Liver (tissue), 9 donors: Measurements from ENCODE around the gene PGBD5. TPM values are rescaled to one million over a fixed set of nuclear protein-coding genes. Genes with fewer than 3 reads are reported as not detected.

Source experiments
- DNase-seq: peaks from one replicate; pipeline ENCODE4 v3.0.0-alpha.2; 2017; ENCODE audit warnings: low spot score
- H3K27ac ChIP-seq, 2 donors: one replicate each; pipeline ENCODE4 v1.7.0; 2013; ENCODE audit warnings: inconsistent platforms in 2 of 2, low read length in 2 of 2, control low read depth in 1 of 2, low read depth in 1 of 2, mild to moderate bottlenecking in 1 of 2
- H3K27me3 ChIP-seq, 4 donors: one replicate each; pipeline versions ENCODE4 v1.6.1 to v1.7.0; 2013; ENCODE audit warnings: low read length in 3 of 4, inconsistent platforms in 1 of 4, mild to moderate bottlenecking in 1 of 4, moderate library complexity in 1 of 4; ENCODE audit not compliant: control insufficient read depth in 4 of 4, insufficient read depth in 4 of 4
- H3K36me3 ChIP-seq, 4 donors: one replicate each; pipeline versions ENCODE4 v1.6.1 to v1.7.0; 2013; ENCODE audit warnings: low read length in 3 of 4, mild to moderate bottlenecking in 3 of 4, low read depth in 1 of 4, moderate library complexity in 1 of 4; ENCODE audit not compliant: control insufficient read depth in 4 of 4, insufficient read depth in 3 of 4
- H3K4me1 ChIP-seq, 4 donors: one replicate each; pipeline versions ENCODE4 v1.6.1 to v1.7.0; 2013; ENCODE audit warnings: low read length in 3 of 4, mild to moderate bottlenecking in 3 of 4, moderate library complexity in 1 of 4; ENCODE audit not compliant: control insufficient read depth in 4 of 4, insufficient read depth in 4 of 4
- H3K4me3 ChIP-seq, 3 donors: one replicate each; pipeline versions ENCODE4 v1.6.1 to v1.7.0; 2013; ENCODE audit warnings: low read length in 3 of 3, control low read depth in 1 of 3, low read depth in 1 of 3, mild to moderate bottlenecking in 1 of 3
- H3K9ac ChIP-seq, 2 donors: one replicate each; pipeline ENCODE4 v1.7.0; 2013; ENCODE audit warnings: low read length in 2 of 2, mild to moderate bottlenecking in 2 of 2, moderate library complexity in 2 of 2, control low read depth in 1 of 2, low read depth in 1 of 2
- H3K9me3 ChIP-seq, 4 donors: one replicate each; pipeline versions ENCODE4 v1.6.1 to v1.7.0; 2013; ENCODE audit warnings: low read length in 3 of 4; ENCODE audit not compliant: control insufficient read depth in 4 of 4
- ATF3 ChIP-seq: IDR thresholded peaks from 2 replicates; pipeline ENCODE4 v1.6.1; 2016; ENCODE audit warnings: antibody characterized with exemption
- CTCF ChIP-seq: fragments of 150-350 bp; IDR thresholded peaks from 2 replicates; pipeline ENCODE4 v1.5.1; 2017; ENCODE audit warnings: improper control_type of control experiment, low read depth, low read length; ENCODE audit not compliant: missing input control
- EGR1 ChIP-seq, 2 donors: IDR thresholded peaks; 2 replicates each; pipeline ENCODE4 v1.6.1; 2016 to 2018; ENCODE audit warnings: antibody characterized with exemption in 2 of 2, low read depth in 2 of 2
- FOXA1 ChIP-seq: IDR thresholded peaks from 2 replicates; pipeline ENCODE4 v1.6.1; 2016; ENCODE audit warnings: antibody characterized with exemption
- FOXA2 ChIP-seq: IDR thresholded peaks from 2 replicates; pipeline ENCODE4 v1.6.1; 2016; ENCODE audit warnings: antibody characterized with exemption
- GABPA ChIP-seq, 2 donors: IDR thresholded peaks in 1 of 2; conservative IDR thresholded peaks in 1 of 2; 2 replicates each; pipeline ENCODE4 v1.6.1; 2016; ENCODE audit warnings: antibody characterized with exemption in 2 of 2, mild to moderate bottlenecking in 1 of 2, moderate library complexity in 1 of 2
- HNF4A ChIP-seq, 2 donors: conservative IDR thresholded peaks; 2 replicates each; pipeline ENCODE4 v1.6.1; 2016; ENCODE audit warnings: antibody characterized with exemption in 2 of 2, mild to moderate bottlenecking in 2 of 2
- HNF4G ChIP-seq: IDR thresholded peaks from 2 replicates; pipeline ENCODE4 v1.6.1; 2016; ENCODE audit warnings: antibody characterized with exemption
- JUND ChIP-seq, 2 donors: IDR thresholded peaks; 2 replicates each; pipeline ENCODE4 v1.6.1; 2016; ENCODE audit warnings: antibody characterized with exemption in 2 of 2
- NR2F2 ChIP-seq: IDR thresholded peaks from 2 replicates; pipeline ENCODE4 v1.6.1; 2016; ENCODE audit warnings: antibody characterized with exemption
- RAD21 ChIP-seq, 2 donors: IDR thresholded peaks; 2 replicates each; pipeline ENCODE4 v1.6.1; 2016; ENCODE audit warnings: antibody characterized with exemption in 2 of 2, mild to moderate bottlenecking in 2 of 2
- RXRA ChIP-seq, 2 donors: IDR thresholded peaks; 2 replicates each; pipeline ENCODE4 v1.6.1; 2017 to 2018; ENCODE audit warnings: antibody characterized with exemption in 2 of 2, mild to moderate bottlenecking in 1 of 2
- SP1 ChIP-seq: IDR thresholded peaks from 2 replicates; pipeline ENCODE4 v1.6.1; 2018; ENCODE audit warnings: antibody characterized with exemption, mild to moderate bottlenecking
- TAF1 ChIP-seq: conservative IDR thresholded peaks from 2 replicates; pipeline ENCODE4 v1.6.1; 2016; ENCODE audit warnings: antibody characterized with exemption, mild to moderate bottlenecking
- YY1 ChIP-seq: IDR thresholded peaks from 2 replicates; pipeline ENCODE4 v1.6.1; 2016; ENCODE audit warnings: antibody characterized with exemption, mild to moderate bottlenecking
- ZBTB33 ChIP-seq: IDR thresholded peaks from 2 replicates; pipeline ENCODE4 v1.6.1; 2016; ENCODE audit warnings: antibody characterized with exemption
- WGBS: extraction: QIAGEN DNeasy Blood & Tissue Kit; methylation state at CpG from one replicate; pipeline ENCODE4 v1.1.7; 2013; 5-methylcytosine and 5-hydroxymethylcytosine counted together
- polyA plus RNA-seq, 2 donors: library from polyadenylated mRNA; stranded (reverse) in 1 of 2; unstranded in 1 of 2; fragments of 200-250 nt in 1 of 2; fragments of >200 nt in 1 of 2; fragmentation: Nextera tagmentation in 1 of 2; extraction: Ambion mirVana in 1 of 2; gene quantifications; one replicate each; pipeline versions ENCODE4 v1.2.1 to v1.2.3, GENCODE V29; 2013 to 2015
- total RNA-seq, 2 donors: library from RNA; depleted of rRNA; stranded (reverse); fragments of >200 nt; gene quantifications; one replicate each; pipeline ENCODE4 v1.2.3, GENCODE V29; 2014
- TF ChIP-seq, protein P1 (sequence below): IDR thresholded peaks from 2 replicates; pipeline ENCODE4 v1.6.1; 2016; ENCODE audit warnings: antibody characterized with exemption, mild to moderate bottlenecking
- TF ChIP-seq, protein P2 (sequence below): IDR thresholded peaks from 2 replicates; pipeline ENCODE4 v1.6.1; 2016; ENCODE audit warnings: antibody characterized with exemption
- donor health status: healthy.
- donor health status: healthy.
- donor health status: healthy.
- donor health status: healthy.
- donor health status: healthy.

The PGBD5 gene
- total and polyA plus RNA-seq, 4 donors = 0.88 to 5.4 (median 2.7) TPM

DNA sequence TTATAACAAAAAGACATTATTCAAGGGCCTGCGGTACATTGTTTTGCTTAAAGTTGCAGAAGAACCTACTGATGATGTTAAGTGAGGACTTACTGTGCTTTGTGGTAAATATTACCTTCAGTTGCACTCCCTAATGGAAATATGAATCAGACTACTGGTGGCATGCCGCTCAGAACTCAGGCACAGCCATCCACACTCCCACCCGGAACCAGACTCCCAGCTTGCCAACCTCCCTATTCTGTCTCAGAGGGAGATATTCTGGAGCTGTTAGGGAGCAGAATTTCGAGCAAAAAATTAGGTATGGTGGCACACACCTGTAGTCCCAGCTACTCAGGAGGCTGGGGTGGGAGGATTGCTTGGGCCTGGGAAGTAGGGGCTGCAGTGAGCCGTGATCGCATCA is 13.1 kb downstream of the PGBD5 start:
- TF ChIP-seq, protein P1, sequence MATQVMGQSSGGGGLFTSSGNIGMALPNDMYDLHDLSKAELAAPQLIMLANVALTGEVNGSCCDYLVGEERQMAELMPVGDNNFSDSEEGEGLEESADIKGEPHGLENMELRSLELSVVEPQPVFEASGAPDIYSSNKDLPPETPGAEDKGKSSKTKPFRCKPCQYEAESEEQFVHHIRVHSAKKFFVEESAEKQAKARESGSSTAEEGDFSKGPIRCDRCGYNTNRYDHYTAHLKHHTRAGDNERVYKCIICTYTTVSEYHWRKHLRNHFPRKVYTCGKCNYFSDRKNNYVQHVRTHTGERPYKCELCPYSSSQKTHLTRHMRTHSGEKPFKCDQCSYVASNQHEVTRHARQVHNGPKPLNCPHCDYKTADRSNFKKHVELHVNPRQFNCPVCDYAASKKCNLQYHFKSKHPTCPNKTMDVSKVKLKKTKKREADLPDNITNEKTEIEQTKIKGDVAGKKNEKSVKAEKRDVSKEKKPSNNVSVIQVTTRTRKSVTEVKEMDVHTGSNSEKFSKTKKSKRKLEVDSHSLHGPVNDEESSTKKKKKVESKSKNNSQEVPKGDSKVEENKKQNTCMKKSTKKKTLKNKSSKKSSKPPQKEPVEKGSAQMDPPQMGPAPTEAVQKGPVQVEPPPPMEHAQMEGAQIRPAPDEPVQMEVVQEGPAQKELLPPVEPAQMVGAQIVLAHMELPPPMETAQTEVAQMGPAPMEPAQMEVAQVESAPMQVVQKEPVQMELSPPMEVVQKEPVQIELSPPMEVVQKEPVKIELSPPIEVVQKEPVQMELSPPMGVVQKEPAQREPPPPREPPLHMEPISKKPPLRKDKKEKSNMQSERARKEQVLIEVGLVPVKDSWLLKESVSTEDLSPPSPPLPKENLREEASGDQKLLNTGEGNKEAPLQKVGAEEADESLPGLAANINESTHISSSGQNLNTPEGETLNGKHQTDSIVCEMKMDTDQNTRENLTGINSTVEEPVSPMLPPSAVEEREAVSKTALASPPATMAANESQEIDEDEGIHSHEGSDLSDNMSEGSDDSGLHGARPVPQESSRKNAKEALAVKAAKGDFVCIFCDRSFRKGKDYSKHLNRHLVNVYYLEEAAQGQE = no peak
- no peak for TF ChIP-seq JUND (IDR thresholded peaks at IDR 0.05)
- no peak for TF ChIP-seq RXRA (IDR thresholded peaks at IDR 0.05)
- no peak for TF ChIP-seq EGR1 (IDR thresholded peaks at IDR 0.05; ENCODE audit: low read depth in 2 of 2)
- no peak for TF ChIP-seq GABPA (IDR thresholded peaks at IDR 0.05 in 1 of 2, conservative IDR thresholded peaks at IDR 0.05 in 1 of 2)
- no peak for TF ChIP-seq ATF3
- TF ChIP-seq NR2F2 = no peak
- TF ChIP-seq TAF1 = no peak
- TF ChIP-seq ZBTB33 = no peak
- TF ChIP-seq HNF4A (conservative IDR thresholded peaks at IDR 0.05) = no peak
- TF ChIP-seq YY1 = no peak
- TF ChIP-seq FOXA1 = no peak
- no peak for TF ChIP-seq CTCF
- TF ChIP-seq RAD21 (IDR thresholded peaks at IDR 0.05) = no peak
- TF ChIP-seq, protein P2, sequence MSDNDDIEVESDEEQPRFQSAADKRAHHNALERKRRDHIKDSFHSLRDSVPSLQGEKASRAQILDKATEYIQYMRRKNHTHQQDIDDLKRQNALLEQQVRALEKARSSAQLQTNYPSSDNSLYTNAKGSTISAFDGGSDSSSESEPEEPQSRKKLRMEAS = no peak
- no peak for TF ChIP-seq SP1
- TF ChIP-seq HNF4G = no peak
- no peak for TF ChIP-seq FOXA2
- DNase-seq = no peak
- WGBS = 90% methylated on average over 6 of the region's 6 CpGs
- Histone ChIP-seq H3K9me3 (no peaks in the 10 kb centered on the region), H3K27ac (no peak overlapping the region), H3K4me3 (no peak overlapping the region), H3K27me3 (no peaks in the 10 kb centered on the region), H3K4me1 (peaks cover 0 to 2% (median 0%) of the 10 kb centered on the region in 4 donors), H3K36me3 (no peaks in the 10 kb centered on the region), H3K9ac (no peak overlapping the region)
